Esophagus squamous epithelium (tissue), 4 donors: Measurements from ENCODE around the gene XPA.

Experiments used
- CTCF ChIP-seq, 6 experiments: fragments of 450-650 bp in 4 of 6; fragments of 200-600 bp in 2 of 6; sonication (generic) in 2 of 6; IDR thresholded peaks; one replicate each; pipeline ENCODE4 v1.5.1; 2016 to 2019; ENCODE audit warnings: antibody characterized with exemption in 6 of 6, mild to moderate bottlenecking in 4 of 6, moderate library complexity in 4 of 6
- POLR2A ChIP-seq, 4 donors: fragments of 450-650 bp; IDR thresholded peaks; one replicate each; pipeline ENCODE4 v1.6.1; 2017; ENCODE audit warnings: antibody characterized with exemption in 4 of 4, mild to moderate bottlenecking in 4 of 4, moderate library complexity in 3 of 4

- TF ChIP-seq CTCF (IDR thresholded peaks at IDR 0.05) (no peak), POLR2A (IDR thresholded peaks at IDR 0.05) (no peak)
Measured at GRCh38 chr9:97647996-97648395, 49.1 kb downstream of the XPA start.
